Colonic mucosa (tissue), 4 donors: ENCODE results near the gene MRPL22. TPM values are rescaled to one million over a fixed set of nuclear protein-coding genes. Genes with fewer than 3 reads are reported as not detected.
A peak's percentile ranks its signal among the peaks of the same experiment; 100 is the strongest.

ENCODE experiments used
- DNase-seq: peaks from one replicate; pipeline ENCODE4 v3.0.0-alpha.2; 2020
- H3K27ac ChIP-seq: fragments of 200-600 bp; one replicate; pipeline ENCODE4 v1.8.0; 2021
- H3K27me3 ChIP-seq: fragments of 200-600 bp; one replicate; pipeline ENCODE4 v1.8.0; 2021
- H3K36me3 ChIP-seq: fragments of 200-600 bp; one replicate; pipeline ENCODE4 v1.8.0; 2021
- H3K4me1 ChIP-seq: fragments of 200-600 bp; one replicate; pipeline ENCODE4 v1.8.0; 2021; ENCODE audit warnings: mild to moderate bottlenecking
- H3K4me3 ChIP-seq: fragments of 200-600 bp; one replicate; pipeline ENCODE4 v1.8.0; 2021
- H3K9ac ChIP-seq, 2 donors: one replicate each; pipeline ENCODE4 v1.7.0; 2013; ENCODE audit warnings: control low read depth in 2 of 2, low read depth in 2 of 2, low read length in 2 of 2
- H3K9me3 ChIP-seq: fragments of 200-600 bp; one replicate; pipeline ENCODE4 v1.8.0; 2021
- intact Hi-C: fragments of 100-400 bp; cut with DNase I; formaldehyde crosslinking; loops from one replicate; pipeline ENCODE4 v1.14.1; 2022
- total RNA-seq, 2 donors: library from RNA; stranded (reverse); fragmentation: NEBNext Ultra II Directional in 1 of 2; extraction: Animal tissue kit (Norgen Biotek cat#: 25700) in 1 of 2; gene quantifications; one replicate each; pipeline ENCODE4 v1.2.1, GENCODE V29; 2021
- TF ChIP-seq, protein P1 (sequence below): fragments of 200-600 bp; IDR thresholded peaks from one replicate; pipeline ENCODE4 v1.8.0; 2022; ENCODE audit warnings: antibody characterized with exemption, mild to moderate bottlenecking
- donor health status: healthy.
- donor health status: DM: no; HTN: no; CAD: no.
- donor health status: DM: no; HTN: no; CAD: no.

MRPL22 gene
- total RNA-seq, 2 donors from 2014 or later, result 51.4 to 62.3 TPM

DNA sequence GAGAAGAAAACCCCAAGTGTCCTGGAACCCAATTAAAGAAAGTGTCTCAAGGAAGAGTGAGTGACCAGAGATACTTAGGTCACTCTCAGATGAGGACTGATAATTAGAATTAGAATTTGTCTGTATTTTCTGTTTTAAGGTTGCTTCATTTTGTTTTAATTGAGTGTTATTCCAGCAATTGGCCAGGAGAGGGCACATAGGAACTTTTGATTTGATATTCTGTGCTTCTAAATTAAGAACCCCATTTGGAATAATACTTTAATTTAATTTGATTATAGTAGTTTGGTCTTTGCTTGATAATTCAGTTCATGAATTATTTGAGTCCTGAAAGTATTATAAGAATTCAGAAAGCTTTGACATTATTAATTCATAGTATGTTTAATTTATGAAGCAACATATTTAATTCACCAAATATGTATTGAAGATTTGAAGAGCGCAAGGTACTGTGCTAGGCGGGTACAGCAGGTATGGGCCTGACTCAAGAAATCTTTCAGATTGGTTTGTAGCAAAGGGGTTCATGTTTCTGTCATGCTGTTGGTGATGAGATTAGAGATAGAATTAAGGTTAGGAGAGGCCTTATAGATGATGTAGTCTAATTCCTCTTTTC, 4.9 kb downstream of the MRPL22 start:
- H3K9ac ChIP-seq, result no peak overlapping the region
- no peaks in the 10 kb centered on the region for H3K4me1 ChIP-seq
- H3K27ac ChIP-seq, result no peak overlapping the region
- no peaks in the 10 kb centered on the region for H3K27me3 ChIP-seq
- TF ChIP-seq, protein P1, sequence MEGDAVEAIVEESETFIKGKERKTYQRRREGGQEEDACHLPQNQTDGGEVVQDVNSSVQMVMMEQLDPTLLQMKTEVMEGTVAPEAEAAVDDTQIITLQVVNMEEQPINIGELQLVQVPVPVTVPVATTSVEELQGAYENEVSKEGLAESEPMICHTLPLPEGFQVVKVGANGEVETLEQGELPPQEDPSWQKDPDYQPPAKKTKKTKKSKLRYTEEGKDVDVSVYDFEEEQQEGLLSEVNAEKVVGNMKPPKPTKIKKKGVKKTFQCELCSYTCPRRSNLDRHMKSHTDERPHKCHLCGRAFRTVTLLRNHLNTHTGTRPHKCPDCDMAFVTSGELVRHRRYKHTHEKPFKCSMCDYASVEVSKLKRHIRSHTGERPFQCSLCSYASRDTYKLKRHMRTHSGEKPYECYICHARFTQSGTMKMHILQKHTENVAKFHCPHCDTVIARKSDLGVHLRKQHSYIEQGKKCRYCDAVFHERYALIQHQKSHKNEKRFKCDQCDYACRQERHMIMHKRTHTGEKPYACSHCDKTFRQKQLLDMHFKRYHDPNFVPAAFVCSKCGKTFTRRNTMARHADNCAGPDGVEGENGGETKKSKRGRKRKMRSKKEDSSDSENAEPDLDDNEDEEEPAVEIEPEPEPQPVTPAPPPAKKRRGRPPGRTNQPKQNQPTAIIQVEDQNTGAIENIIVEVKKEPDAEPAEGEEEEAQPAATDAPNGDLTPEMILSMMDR, result peak; percentile 58
- H3K4me3 ChIP-seq, result no peak overlapping the region
- DNase-seq, result no peak
- H3K9me3 ChIP-seq, result no peaks in the 10 kb centered on the region
- no peaks in the 10 kb centered on the region for H3K36me3 ChIP-seq
- intact Hi-C loops, result loop anchor here (10.0 kb wide), 1 partner anchor 301 kb away; no protein-coding TSS in a partner anchor

DNA sequence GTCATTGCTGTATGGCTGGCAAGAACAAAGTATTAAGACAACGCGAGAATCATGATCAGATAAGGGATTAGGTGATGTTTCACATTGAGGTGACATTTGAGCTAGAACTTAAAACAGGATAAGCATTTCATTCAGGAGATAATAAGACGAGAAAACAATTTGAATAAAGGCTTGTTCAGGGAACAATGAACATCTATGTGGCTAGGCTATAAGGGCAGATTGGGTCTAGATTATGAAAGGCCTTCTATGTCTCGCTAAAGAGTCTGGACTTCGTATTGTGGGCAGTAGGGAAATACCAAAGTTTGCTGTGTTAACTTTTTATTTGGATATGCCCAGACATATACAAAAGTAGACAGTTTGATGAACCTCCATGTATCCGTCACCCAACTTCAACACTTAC, 6.9 kb downstream of the MRPL22 start:
- TF ChIP-seq, protein P1, result no peak
- H3K4me1 ChIP-seq, result no peaks in the 10 kb centered on the region
- no peaks in the 10 kb centered on the region for H3K36me3 ChIP-seq
- no peak overlapping the region for H3K4me3 ChIP-seq
- H3K27me3 ChIP-seq, result no peaks in the 10 kb centered on the region
- no peak overlapping the region for H3K9ac ChIP-seq
- DNase-seq, result no peak
- intact Hi-C loops, result loop anchor here (10.0 kb wide), 1 partner anchor 303 kb away; no protein-coding TSS in a partner anchor
- H3K27ac ChIP-seq, result no peak overlapping the region
- H3K9me3 ChIP-seq, result no peaks in the 10 kb centered on the region

DNA sequence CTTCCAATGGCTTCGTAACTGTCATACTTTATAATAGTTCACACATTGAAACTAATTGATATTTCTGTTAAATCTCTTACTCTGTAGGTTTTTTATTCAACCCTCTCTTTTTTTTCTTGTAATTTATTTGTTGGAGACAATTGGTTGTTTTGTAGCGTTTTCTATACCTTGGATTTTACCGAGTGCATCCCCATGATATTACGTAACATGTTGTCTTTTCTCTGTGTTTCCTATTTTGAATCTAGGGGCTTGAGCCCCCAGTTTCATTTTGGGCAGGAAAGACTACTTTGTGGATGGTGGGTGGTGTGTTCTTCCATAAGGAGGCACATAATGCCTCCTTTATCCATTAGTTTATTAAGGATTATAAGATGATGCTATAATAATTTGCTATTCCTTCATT, 7.4 kb downstream of the MRPL22 start:
- no peak overlapping the region for H3K27ac ChIP-seq
- DNase-seq, result no peak
- intact Hi-C loops, result loop anchor here (10.0 kb wide), 1 partner anchor 304 kb away; no protein-coding TSS in a partner anchor
- TF ChIP-seq, protein P1, result no peak
- no peaks in the 10 kb centered on the region for H3K27me3 ChIP-seq
- H3K9ac ChIP-seq, result no peak overlapping the region
- H3K4me3 ChIP-seq, result no peak overlapping the region
- no peaks in the 10 kb centered on the region for H3K36me3 ChIP-seq
- no peaks in the 10 kb centered on the region for H3K4me1 ChIP-seq
- H3K9me3 ChIP-seq, result no peaks in the 10 kb centered on the region

DNA sequence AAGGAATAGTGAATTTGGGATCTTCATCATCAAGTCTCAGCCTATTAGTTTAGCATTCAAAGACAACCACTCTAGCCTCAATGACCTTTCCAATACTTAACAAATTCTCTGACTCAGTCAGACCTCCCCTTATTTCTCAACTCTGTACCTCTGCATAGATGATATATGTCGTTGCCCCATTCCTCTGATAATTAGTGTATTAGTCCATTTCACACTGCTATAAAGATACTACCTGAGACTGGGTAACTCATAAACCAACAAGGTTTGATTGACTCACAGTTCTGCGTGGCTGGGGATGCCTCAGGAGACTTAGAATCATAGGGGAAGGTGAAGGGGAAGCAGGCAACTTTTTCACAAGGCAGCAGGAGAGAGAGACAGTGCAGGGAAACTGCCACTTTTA, 8.9 kb downstream of the MRPL22 start:
- H3K27me3 ChIP-seq, result no peaks in the 10 kb centered on the region
- no peaks in the 10 kb centered on the region for H3K9me3 ChIP-seq
- no peak for DNase-seq
- TF ChIP-seq, protein P1, result no peak
- intact Hi-C loops, result loop anchor here (10.0 kb wide), 1 partner anchor 305 kb away; no protein-coding TSS in a partner anchor
- H3K9ac ChIP-seq, result no peak overlapping the region
- no peak overlapping the region for H3K4me3 ChIP-seq
- H3K36me3 ChIP-seq, result no peaks in the 10 kb centered on the region
- no peak overlapping the region for H3K27ac ChIP-seq
- H3K4me1 ChIP-seq, result no peaks in the 10 kb centered on the region

DNA sequence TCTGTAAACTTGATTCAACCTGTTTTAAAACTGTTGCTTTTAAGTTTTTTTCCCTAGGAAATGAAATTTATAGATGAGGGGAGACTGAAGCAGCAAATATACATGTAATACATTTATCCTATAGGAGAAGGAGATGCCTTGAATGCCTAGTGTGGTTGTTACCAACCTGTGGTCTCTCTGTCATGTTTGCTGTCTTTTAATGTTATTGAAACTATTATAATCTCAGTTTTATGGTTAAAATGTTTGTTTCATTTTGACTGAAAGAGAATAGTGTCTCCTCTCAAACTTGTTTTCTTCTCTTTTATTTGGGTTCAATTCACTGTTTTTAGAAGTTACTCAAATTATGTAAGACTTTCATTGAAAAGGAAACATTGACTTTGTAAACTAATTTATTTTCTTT, 15.8 kb downstream of the MRPL22 start:
- Histone ChIP-seq H3K9me3 (no peaks in the 10 kb centered on the region), H3K9ac (no peak overlapping the region), H3K27me3 (no peaks in the 10 kb centered on the region), H3K4me3 (no peak overlapping the region), H3K27ac (no peak overlapping the region), H3K4me1 (no peaks in the 10 kb centered on the region), H3K36me3 (peaks cover 12% of the 10 kb centered on the region)
- intact Hi-C loops, result no loop called here
- DNase-seq, result no peak
- TF ChIP-seq, protein P1, result no peak
